GM21717 (cell line): Measurements from ENCODE around the gene C17orf67.
"Not testable (repeated sequence)": the region's sequence is repeated elsewhere in the genome, so short reads cannot be mapped to it uniquely, and the experiment has no call there.

Source experiments
- ATAC-seq: cut with Tn5 transposase; IDR thresholded peaks from one replicate; pipeline ENCODE4 v1.9.1; 2021; ENCODE audit warnings: mild to moderate bottlenecking, moderate library complexity; ENCODE audit not compliant: unreplicated experiment

Gene C17orf67

DNA sequence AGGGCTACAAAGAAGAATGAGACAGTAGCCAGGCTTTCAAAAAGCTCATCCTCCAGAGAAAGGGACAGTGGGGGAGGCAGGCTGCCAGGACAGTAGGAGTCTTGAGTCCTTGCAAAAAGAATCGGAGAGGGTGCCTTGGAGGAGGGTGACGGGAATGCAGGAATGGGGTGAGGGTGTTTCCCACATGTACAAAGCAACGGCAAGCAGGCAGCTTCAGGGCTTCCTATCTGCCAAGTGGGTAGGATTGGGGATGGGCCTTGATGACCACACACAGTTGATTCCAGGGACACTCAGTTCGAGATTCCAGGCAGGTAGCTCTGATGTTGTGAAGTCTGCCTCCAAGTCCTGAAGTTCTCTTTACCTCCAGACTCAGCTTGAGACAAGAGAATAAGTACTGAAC, 54.4 kb downstream of the C17orf67 start:
- no peak for ATAC-seq

DNA sequence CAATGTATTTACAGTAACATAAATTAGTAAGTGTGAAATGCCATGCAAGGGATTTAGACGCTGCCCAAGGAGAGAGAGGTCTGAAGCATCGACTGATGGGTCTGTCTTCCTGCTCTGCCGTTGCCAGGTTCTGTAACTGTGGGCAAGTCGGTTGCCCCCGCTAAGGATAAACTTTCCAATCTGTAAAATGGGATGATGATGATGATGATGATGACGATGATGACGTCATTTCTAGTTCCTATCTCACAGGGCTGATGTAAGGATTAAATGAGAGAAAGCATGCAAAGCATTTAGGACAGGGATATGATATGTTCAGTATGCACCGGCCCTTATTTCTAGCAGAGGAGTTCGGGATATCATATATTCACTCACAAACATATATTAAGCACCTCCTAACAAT, 54.8 kb downstream of the C17orf67 start:
- ATAC-seq: no peak

DNA sequence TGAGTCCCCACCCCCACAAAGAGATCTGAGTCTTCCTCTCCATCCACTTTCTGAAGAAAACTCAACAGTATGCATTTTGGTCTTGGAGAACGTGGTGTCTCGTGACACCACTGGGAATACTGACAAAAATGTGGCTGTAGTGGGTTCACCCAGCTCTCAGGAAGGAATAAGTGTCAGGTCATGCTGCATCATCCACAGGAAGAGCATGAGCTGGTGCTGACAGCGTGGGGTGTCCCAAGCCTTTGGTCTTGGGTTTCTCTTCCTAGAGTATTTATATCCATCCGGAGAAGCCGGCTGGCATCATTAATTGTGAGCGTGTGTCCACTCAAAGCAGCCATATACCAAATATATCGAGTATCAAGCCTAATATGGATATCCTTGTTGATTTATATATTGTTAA, 55.9 kb downstream of the C17orf67 start:
- no peak for ATAC-seq

- ATAC-seq: no peak
These were observed 59.1 kb downstream of the C17orf67 start for GRCh38 chr17:56774650-56775049.

DNA sequence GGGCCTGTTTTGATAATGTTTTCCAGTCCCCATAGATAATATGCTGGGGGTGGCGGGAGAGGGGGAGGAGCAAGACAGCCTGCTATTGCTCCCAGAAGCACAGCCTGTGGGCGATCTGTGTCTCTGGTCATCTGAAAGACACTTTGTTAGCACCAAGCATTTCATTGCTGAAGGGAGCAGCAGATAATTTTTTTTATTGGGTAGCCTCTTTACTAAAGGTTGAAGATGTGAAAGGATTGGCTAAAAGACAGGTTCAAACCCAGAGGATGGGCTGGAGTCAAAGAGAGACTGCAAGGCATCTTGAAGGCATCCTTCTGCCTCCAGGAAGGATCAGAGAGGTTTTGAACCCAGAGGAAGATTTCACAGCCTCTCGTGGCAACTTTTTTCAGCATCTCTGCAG, 60.6 kb downstream of the C17orf67 start:
- ATAC-seq: no peak

DNA sequence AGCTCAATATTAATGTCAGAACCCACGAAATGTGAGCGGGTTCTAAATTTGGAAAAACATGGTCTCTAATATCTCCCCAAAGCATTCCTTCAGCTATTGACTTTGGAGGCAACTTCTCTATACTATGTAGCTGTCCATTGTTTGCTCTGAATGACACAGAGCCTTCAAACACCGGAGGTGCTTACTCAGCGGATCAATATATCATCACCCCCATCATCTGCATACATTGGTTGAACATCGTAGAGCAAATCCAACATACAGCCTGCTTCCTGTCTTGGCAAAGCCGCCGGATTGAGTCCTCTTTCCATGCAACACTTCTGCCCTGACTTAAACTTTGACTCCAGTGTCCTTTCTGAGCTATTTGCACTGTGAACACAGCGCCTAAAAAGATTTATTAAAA, 61.3 kb downstream of the C17orf67 start:
- ATAC-seq: no peak

GRCh38 chr17:56771975-56772374, 61.7 kb downstream of the C17orf67 start:
- no peak for ATAC-seq

- ATAC-seq: no peak
These were observed 62.2 kb downstream of the C17orf67 start for GRCh38 chr17:56771563-56771962.

- no peak for ATAC-seq
These were observed 63.3 kb downstream of the C17orf67 start for GRCh38 chr17:56770427-56770826.

- no peak for ATAC-seq
These were observed 68.3 kb downstream of the C17orf67 start for GRCh38 chr17:56765449-56765848.

GRCh38 chr17:56762988-56763387, 70.7 kb downstream of the C17orf67 start:
- no peak for ATAC-seq

DNA sequence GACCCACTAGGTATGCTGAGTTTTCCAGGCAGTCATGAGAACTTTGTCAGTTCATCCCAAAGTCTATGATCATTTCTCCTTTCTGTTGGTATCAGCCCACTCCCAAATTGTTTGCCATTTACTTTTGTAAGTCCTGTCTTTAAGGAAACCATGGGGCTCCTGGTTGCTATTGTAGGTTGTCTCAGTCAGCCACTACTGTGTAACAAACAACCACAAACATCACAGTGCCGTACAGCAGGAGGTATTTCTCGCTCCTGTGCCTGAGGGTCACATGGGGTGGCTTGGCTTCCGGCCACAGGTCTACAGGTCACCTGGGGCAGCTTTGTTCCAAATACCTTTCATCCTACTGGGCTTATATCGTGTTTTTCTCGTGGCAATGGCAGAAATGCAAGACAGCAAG, 71.6 kb downstream of the C17orf67 start:
- ATAC-seq: no peak

DNA sequence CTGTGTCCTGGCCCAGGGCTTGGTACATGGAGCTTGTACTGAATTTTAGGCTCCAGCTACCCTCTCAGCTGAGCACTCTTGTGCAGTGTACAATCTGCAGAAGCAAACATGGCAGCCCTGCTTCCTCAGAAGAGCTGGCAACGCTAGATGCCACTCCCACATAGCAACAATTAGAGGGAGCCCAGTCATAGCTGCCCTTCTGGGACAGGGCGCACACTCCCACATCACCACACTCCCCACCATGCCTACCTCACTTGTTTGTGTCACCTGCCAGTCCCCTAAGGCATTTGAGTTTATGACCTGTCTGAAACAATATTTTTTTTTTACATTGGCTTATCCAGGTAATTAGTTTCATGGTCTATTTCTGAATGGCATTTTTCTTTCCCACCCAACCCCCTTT, 72.3 kb downstream of the C17orf67 start:
- ATAC-seq: no peak

DNA sequence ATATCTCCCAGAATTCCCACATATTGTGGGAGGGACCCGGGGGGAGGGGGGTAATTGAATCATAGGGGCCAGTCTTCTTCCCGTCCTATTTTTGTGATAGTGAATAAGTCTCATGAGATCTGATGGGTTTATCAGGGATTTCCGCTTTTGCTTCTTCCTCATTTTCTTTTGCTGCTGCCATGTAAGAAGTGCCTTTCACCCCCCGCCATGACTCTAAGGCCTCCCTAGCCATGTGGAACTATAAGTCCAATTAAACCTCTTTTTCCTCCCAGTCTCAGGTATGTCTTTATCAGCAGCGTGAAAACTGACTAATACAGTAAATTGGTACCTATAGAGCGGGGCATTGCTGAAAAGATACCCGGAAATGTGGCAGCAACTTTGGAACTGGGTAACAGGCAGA, 76.1 kb downstream of the C17orf67 start:
- ATAC-seq: not testable (repeated sequence)

DNA sequence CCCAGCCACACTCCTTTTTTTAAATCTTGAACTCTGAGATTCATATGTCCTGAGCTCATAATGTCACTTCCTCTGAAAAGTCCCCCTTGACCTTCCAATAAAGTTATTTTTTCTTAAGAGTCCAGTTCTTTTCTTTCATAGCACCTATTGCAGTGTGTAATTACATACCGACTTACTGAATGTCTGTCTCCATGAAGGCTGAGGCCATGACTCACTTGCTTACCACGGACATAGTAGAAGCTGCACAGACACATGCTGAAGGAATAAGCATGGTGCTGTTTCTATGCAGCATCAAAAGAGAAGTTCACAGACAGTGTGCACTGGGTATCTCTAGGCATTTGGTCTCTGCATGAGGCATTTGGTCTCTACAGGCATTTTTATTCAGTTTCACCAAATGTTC, 77.2 kb downstream of the C17orf67 start:
- ATAC-seq: no peak

- no peak for ATAC-seq
These were observed 78.4 kb downstream of the C17orf67 start for GRCh38 chr17:56755310-56755709.

- ATAC-seq: no peak
These were observed 79.1 kb downstream of the C17orf67 start for GRCh38 chr17:56754523-56755208.

GRCh38 chr17:56752263-56752836, 81.4 kb downstream of the C17orf67 start:
- ATAC-seq: no peak

DNA sequence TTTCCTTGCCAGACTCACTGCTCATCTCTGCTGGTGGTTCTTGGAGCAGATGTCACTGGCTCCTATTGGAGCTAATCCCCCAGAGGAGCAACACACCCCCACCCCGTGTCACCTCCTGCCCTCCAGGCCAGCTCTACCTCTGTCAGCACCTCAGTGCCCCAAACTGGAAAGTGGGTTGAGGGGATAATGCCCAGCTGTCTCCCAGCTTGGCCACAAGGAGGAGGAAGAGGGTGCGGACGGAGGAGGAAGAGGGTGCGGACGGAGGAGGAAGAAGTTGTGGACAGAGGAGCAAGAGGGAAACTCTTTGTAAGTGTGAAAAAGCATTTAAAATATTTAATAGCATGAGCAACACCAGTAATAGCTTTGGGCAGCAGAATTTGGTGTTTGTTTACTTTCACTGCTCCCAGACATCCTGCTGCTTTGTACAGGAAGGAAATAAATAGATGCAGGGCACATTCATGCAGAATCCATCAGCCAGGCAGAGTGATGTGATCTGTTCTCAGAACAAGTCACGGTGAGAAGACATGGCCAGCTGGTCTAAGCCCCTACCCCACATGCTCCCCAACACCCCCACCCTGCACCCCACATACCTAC, 82.5 kb downstream of the C17orf67 start:
- ATAC-seq: no peak

GRCh38 chr17:56744721-56745120, 89.0 kb downstream of the C17orf67 start:
- ATAC-seq: no peak

DNA sequence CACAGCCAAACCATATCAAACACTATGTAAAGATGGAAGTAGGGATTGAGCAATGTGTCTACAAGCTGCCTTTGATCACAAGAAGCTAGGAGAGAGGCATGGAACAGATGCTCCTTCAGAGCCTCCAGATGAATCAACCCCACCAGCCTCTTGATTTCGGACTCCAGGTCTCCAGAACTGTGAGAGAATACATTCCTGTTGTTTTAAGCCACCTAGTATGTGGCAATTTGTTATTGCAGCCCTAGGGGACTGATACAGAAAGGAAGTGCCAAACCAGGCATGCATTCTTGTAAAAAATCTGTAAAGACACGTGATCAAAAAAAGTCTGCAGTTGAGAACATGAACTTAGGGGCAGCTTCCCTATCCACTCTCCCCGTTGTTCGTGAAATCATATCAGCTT, 91.1 kb downstream of the C17orf67 start:
- ATAC-seq: no peak
